ENCODE data around the gene QARS1. TPM values are rescaled to one million over a fixed set of nuclear protein-coding genes. Genes with fewer than 3 reads are reported as not detected.

Gene QARS1
- polyA plus RNA-seq, 1 donor (not counting 4 experiments of a cell fraction or from before 2014, with no cell fraction given) = 131 TPM

GRCh38 chr3:49081429-49081828 lies 23.1 kb downstream of the QARS1 start:
- Histone ChIP-seq H3K36me3 (ENCODE audit: control insufficient read depth in 2 of 2, extremely low read depth in 1 of 2, insufficient read depth in 2 of 2, low read length in 2 of 2) (peaks cover 5% of the 10 kb centered on the region in 2 experiments), H3K4me1 (ENCODE audit: control insufficient read depth, extremely low read depth, insufficient read depth, low read length) (peaks cover 9% of the 10 kb centered on the region), H3K4me3 (ENCODE audit: control insufficient read depth in 2 of 3, extremely low read depth in 1 of 3, insufficient read depth in 2 of 3, low read depth in 1 of 3, low read length in 3 of 3) (no peak overlapping the region), H3K4me2 (ENCODE audit: control insufficient read depth, extremely low read depth, insufficient read depth, low read depth, low read length) (peak overlapping the region; percentile 27), H3K27me3 (ENCODE audit: control insufficient read depth, extremely low read depth, insufficient read depth, low read length) (no peaks in the 10 kb centered on the region), H4K20me1 (ENCODE audit: control insufficient read depth, extremely low read depth, insufficient read depth, low read length) (no peaks in the 10 kb centered on the region), H3K27ac (ENCODE audit: control insufficient read depth, insufficient read depth, low read length) (no peak overlapping the region), H3K9ac (ENCODE audit: control insufficient read depth, extremely low read depth, insufficient read depth, low read length) (peak overlapping the region; percentile 9), H3K9me3 (ENCODE audit: control insufficient read depth, low read depth, low read length) (no peaks in the 10 kb centered on the region), H3K79me2 (ENCODE audit: control insufficient read depth, insufficient read depth, low read length) (peaks cover 87% of the 10 kb centered on the region), H3K9me1 (ENCODE audit: control insufficient read depth, extremely low read depth, insufficient read depth, low read length) (no peaks in the 10 kb centered on the region), H2AFZ (ENCODE audit: control insufficient read depth, low read length) (no peak overlapping the region)
- FAIRE-seq (no peak), DNase-seq (ENCODE audit: low read depth, low spot score) (no peak)
- dilution Hi-C loops (cut with MboI; ENCODE audit: extremely low pct_ligation_motif_present, low sequenced_read_pairs) = no loop called here
- TF ChIP-seq EZH2 (IDR thresholded peaks at IDR 0.05; ENCODE audit: low read length) (no peak), CTCF (optimal IDR thresholded peaks at IDR 0.05 in 1 of 3, IDR thresholded peaks at IDR 0.05 in 1 of 3, conservative IDR thresholded peaks at IDR 0.05 in 1 of 3; ENCODE audit: extremely low read depth in 1 of 3, insufficient read depth in 2 of 3, low read length in 3 of 3) (no peak)

- Histone ChIP-seq H3K36me3 (ENCODE audit: control insufficient read depth in 2 of 2, extremely low read depth in 1 of 2, insufficient read depth in 2 of 2, low read length in 2 of 2) (peaks cover 14 to 17% of the 10 kb centered on the region in 2 experiments), H3K9me1 (ENCODE audit: control insufficient read depth, extremely low read depth, insufficient read depth, low read length) (no peaks in the 10 kb centered on the region), H3K27ac (ENCODE audit: control insufficient read depth, insufficient read depth, low read length) (no peak overlapping the region), H3K4me2 (ENCODE audit: control insufficient read depth, extremely low read depth, insufficient read depth, low read depth, low read length) (no peak overlapping the region), H3K27me3 (ENCODE audit: control insufficient read depth, extremely low read depth, insufficient read depth, low read length) (no peaks in the 10 kb centered on the region), H4K20me1 (ENCODE audit: control insufficient read depth, extremely low read depth, insufficient read depth, low read length) (no peaks in the 10 kb centered on the region), H3K9ac (ENCODE audit: control insufficient read depth, extremely low read depth, insufficient read depth, low read length) (no peak overlapping the region), H2AFZ (ENCODE audit: control insufficient read depth, low read length) (no peak overlapping the region), H3K9me3 (ENCODE audit: control insufficient read depth, low read depth, low read length) (no peaks in the 10 kb centered on the region), H3K4me1 (ENCODE audit: control insufficient read depth, extremely low read depth, insufficient read depth, low read length) (peaks cover 9% of the 10 kb centered on the region), H3K79me2 (ENCODE audit: control insufficient read depth, insufficient read depth, low read length) (peaks cover 74% of the 10 kb centered on the region), H3K4me3 (ENCODE audit: control insufficient read depth in 2 of 3, extremely low read depth in 1 of 3, insufficient read depth in 2 of 3, low read depth in 1 of 3, low read length in 3 of 3) (no peak overlapping the region)
- DNase-seq (ENCODE audit: low read depth, low spot score) (no peak), FAIRE-seq (no peak)
- TF ChIP-seq EZH2 (IDR thresholded peaks at IDR 0.05; ENCODE audit: low read length) = no peak
- TF ChIP-seq CTCF (optimal IDR thresholded peaks at IDR 0.05 in 1 of 3, IDR thresholded peaks at IDR 0.05 in 1 of 3, conservative IDR thresholded peaks at IDR 0.05 in 1 of 3; ENCODE audit: extremely low read depth in 1 of 3, insufficient read depth in 2 of 3, low read length in 3 of 3) = no peak
- dilution Hi-C loops (cut with MboI; ENCODE audit: extremely low pct_ligation_motif_present, low sequenced_read_pairs) = no loop called here
Observed at GRCh38 chr3:49079270-49079669, 25.3 kb downstream of the QARS1 start.
